Kidney epithelial cell (primary cell): ENCODE measurements around the gene HNRNPD. TPM values are rescaled to one million over a fixed set of nuclear protein-coding genes. Genes with fewer than 3 reads are reported as not detected.
"Not testable (repeated sequence)": the region's sequence is repeated elsewhere in the genome, so short reads cannot be mapped to it uniquely, and the experiment has no call there.

Source experiments
- DNase-seq: peaks from one replicate; pipeline ENCODE4 v3.0.0-alpha.2; 2010; ENCODE audit warnings: low read depth
- H3K27me3 ChIP-seq: 2 replicates; pipeline ENCODE4 v1.6.0; 2011; ENCODE audit warnings: low read length; ENCODE audit not compliant: control insufficient read depth, insufficient read depth
- H3K36me3 ChIP-seq: 2 replicates; pipeline ENCODE4 v1.5.1; 2011; ENCODE audit warnings: low read length; ENCODE audit not compliant: control insufficient read depth, insufficient read depth
- H3K4me3 ChIP-seq: 2 replicates; pipeline ENCODE4 v1.5.1; 2011; ENCODE audit warnings: low read depth, mild to moderate bottlenecking, control low read depth, low read length
- CTCF ChIP-seq: IDR thresholded peaks from 2 replicates; pipeline ENCODE4 v1.5.1; 2011; ENCODE audit warnings: mild to moderate bottlenecking, moderate library complexity, low read length, control low read depth, inconsistent platforms; ENCODE audit not compliant: insufficient read depth, poor library complexity, severe bottlenecking
- total RNA-seq: library from RNA; depleted of rRNA; stranded (reverse); fragments of >200 nt; gene quantifications from 2 replicates; pipeline ENCODE4 v1.2.3, GENCODE V29; 2015

HNRNPD gene
- total RNA-seq, 1 donor from 2014 or later: 65.5 TPM

DNA sequence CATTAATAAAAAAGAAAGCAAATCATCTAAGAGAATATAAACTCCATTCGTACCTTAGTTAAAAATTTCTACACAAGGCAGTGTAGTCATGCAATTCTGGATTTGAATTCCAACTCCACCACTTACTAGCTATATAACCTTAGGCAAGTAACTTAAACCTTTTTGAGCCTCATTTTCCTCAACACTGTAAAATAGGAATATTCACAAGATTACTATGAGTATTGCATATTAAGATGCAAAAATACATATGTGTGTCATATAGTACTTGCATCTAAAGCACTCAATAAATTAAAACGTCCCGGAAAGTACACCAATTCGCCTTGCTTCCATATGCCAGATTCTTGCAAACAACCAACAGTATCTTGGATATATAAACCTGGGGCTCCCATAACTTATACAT, 42.0 kb downstream of the HNRNPD start:
- no peak for TF ChIP-seq CTCF
- H3K27me3 ChIP-seq: no peaks in the 10 kb centered on the region
- no peak for DNase-seq
- H3K4me3 ChIP-seq: no peak overlapping the region
- H3K36me3 ChIP-seq: no peaks in the 10 kb centered on the region

DNA sequence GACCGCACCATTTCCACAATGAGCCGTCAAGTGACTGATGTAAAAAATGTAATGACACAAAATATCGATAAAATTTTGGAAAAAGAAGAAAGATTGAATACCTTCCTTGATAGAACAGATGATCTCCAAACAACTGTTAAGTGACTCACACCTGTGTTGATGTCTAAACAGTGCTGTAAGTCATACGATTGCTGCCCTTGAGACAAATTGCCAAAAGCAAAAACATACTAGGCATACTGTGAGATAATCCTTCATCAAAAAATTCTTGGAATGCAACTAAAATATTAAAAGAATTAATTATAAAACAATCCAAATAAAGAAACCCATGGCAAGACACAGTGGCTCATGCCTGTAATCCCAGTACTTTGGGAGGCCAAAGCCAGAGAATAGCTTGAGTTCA, 53.4 kb downstream of the HNRNPD start:
- Histone ChIP-seq H3K4me3 (no peak overlapping the region), H3K27me3 (no peaks in the 10 kb centered on the region), H3K36me3 (no peaks in the 10 kb centered on the region)
- no peak for DNase-seq
- no peak for TF ChIP-seq CTCF

- not testable (repeated sequence) for H3K4me3 ChIP-seq, DNase-seq, H3K27me3 ChIP-seq, H3K36me3 ChIP-seq
Measured at GRCh38 chr4:82303063-82303462, 70.7 kb downstream of the HNRNPD start.

Other genes with a start within 250 kb of the HNRNPD start
- 161 and 185 TPM in 2 replicates for gene HNRNPDL, start 56.5 kb upstream of the HNRNPD start, total RNA-seq
- gene ENOPH1, start 56.6 kb upstream of the HNRNPD start, total RNA-seq: 55.3 and 56.3 TPM in 2 replicates
- gene TMEM150C, start 188.0 kb upstream of the HNRNPD start, total RNA-seq: 4.9 and 5.3 TPM in 2 replicates